Cardiac fibroblast (primary cell): ENCODE results near the gene CCSER1.
"Not testable (repeated sequence)": the region's sequence is repeated elsewhere in the genome, so short reads cannot be mapped to it uniquely, and the experiment has no call there.

ENCODE experiments used
- DNase-seq, 2 donors: peaks; one replicate each; pipeline versions ENCODE4 v3.0.0 to v3.0.0-alpha.2; 2010; ENCODE audit warnings: low read depth in 2 of 2
- H3K4me3 ChIP-seq, 2 donors: replicated peaks in 1 of 2; 1 replicate in 1 of 2; 2 replicates in 1 of 2; pipeline ENCODE4 v1.5.1; 2011; ENCODE audit warnings: low read depth in 2 of 2, low read length in 2 of 2, mild to moderate bottlenecking in 2 of 2, moderate library complexity in 1 of 2
- TF ChIP-seq, protein P1 (sequence below): IDR thresholded peaks from one replicate; pipeline ENCODE4 v1.5.1; 2011; ENCODE audit warnings: low read depth, mild to moderate bottlenecking, low read length, inconsistent platforms

The CCSER1 gene

DNA sequence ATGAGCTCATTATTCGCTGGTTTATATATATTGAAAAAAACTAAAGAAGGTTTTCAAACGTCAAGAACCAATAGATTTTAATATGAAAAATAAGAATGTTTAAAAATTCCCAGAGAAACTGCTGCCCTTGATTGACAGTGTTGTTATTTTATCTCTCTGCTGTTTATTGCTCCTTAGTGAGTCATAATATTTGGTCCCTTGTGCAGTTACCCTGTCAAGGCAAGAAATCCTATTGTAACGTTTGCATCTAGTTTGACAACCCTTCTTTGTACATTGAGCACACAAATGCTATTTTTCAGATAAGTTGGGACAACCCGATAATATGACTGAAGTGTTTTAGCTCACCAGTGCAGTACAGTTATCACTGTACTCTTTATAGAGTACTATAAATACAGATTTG is 349.4 kb downstream of the CCSER1 start:
- DNase-seq, result no peak
- H3K4me3 ChIP-seq, result no peak overlapping the region
- TF ChIP-seq, protein P1, sequence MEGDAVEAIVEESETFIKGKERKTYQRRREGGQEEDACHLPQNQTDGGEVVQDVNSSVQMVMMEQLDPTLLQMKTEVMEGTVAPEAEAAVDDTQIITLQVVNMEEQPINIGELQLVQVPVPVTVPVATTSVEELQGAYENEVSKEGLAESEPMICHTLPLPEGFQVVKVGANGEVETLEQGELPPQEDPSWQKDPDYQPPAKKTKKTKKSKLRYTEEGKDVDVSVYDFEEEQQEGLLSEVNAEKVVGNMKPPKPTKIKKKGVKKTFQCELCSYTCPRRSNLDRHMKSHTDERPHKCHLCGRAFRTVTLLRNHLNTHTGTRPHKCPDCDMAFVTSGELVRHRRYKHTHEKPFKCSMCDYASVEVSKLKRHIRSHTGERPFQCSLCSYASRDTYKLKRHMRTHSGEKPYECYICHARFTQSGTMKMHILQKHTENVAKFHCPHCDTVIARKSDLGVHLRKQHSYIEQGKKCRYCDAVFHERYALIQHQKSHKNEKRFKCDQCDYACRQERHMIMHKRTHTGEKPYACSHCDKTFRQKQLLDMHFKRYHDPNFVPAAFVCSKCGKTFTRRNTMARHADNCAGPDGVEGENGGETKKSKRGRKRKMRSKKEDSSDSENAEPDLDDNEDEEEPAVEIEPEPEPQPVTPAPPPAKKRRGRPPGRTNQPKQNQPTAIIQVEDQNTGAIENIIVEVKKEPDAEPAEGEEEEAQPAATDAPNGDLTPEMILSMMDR, result no peak

DNA sequence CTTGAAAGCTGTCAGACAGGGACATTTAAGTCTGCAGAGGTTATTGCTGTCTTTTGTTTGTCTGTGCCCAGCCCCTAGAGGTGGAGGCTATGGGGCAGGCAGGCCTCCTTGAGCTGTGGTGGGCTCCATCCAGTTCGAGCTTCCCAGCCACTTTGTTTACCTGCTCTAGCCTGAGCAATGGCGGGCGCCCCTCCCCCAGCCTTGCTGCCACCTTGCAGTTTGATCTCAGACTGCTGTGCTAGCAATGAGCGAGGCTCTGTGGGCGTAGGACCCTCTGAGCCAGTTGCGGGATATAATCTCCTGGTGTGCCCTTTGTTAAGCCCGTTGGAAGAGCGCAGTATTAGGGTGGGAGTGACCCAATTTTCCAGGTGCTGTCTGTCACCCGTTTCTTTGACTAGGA is 357.7 kb downstream of the CCSER1 start:
- H3K4me3 ChIP-seq, DNase-seq: not testable (repeated sequence)

DNA sequence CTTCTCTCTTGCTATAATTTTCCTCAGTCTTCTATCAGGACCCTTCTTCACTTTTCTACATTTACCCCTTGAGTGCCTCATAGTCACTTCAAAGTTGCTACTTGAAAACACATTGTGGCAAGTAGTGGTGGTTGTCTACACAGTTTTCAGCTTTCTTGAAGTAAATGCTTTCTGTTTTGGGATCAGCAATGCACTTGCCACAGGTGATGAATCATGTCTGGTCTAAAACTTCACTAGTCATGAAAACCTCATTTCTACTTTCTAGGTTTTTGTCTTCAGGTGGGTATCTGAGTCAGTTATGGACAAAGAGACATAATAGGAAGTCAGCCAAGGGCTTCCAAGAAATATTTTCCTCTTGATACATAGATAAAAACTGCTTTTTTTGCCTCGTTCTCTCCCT is 359.2 kb downstream of the CCSER1 start:
- no peak overlapping the region for H3K4me3 ChIP-seq
- no peak for DNase-seq
- TF ChIP-seq, protein P1, result no peak

DNA sequence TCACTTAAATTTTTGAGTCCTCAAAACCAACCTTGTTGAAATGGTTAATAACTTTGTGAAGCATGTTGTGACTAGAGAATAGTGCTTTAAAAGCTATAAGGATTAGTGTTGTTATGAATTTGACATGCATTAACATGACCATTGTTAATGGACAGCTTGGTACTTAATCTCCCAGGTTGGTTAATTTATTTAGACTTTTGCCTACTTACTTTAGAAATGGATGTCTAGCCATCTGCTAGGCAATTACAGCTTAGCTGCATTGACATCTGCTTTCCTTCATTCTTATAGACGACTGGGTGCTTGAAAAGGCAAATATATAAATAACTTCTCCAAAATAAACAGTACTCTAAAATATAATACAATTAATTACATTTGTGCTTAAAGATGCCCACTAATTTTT is 368.0 kb downstream of the CCSER1 start:
- no peak for DNase-seq
- no peak overlapping the region for H3K4me3 ChIP-seq
- TF ChIP-seq, protein P1, result no peak

DNA sequence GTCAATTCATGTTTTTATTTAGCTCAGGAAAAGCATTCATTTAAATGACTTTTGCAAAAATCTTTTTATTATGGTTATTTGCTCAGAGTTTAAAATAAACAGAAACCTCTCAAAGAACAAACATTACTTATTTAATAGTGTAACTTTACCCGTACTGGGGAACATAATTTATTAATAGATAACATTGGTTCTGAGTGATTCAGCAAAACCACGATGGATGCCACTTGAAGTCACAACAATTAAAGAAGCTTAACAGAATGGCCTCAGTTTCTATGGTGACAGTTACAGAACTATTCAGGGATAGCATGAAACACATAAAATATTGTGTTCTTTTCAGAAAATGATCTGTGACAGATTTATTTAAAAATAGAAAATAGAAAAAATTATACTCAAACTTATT is 368.7 kb downstream of the CCSER1 start:
- DNase-seq, result no peak
- TF ChIP-seq, protein P1, result no peak
- H3K4me3 ChIP-seq, result no peak overlapping the region

DNA sequence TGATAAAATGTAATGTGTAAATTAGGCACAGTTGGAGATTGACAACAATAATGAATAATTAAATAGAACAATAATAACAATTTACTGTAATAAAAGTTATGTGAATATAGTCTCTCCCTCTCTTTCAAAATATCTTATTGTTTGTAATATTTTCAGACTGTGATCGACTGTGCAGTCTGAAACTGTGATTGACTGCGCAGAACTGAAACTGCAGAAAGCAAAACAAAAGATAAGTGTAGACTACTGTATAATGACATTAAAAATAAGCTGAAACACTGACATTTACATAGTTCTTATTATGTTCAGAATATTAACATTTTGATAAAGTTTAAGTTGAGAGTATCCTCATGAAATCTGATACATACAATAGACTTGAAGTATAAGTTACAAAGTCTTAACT is 371.0 kb downstream of the CCSER1 start:
- no peak overlapping the region for H3K4me3 ChIP-seq
- TF ChIP-seq, protein P1, result no peak
- DNase-seq, result no peak

DNA sequence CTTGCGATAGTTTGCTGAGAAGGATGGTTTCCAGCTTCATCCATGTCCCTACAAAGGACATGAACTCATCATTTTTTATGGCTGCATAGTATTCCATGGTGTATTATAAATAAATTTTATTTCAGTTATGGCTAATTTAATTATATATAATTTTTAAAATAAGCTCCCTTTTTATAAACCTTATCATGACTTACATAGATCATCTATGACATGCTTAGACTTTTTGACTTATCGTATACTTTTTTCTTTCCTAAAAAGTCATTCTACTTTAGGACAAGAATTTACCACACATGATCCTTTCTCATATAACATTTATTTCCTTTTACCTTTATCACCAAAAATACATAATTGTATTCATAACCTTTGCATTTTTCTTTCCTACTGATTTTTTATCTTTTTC is 376.5 kb downstream of the CCSER1 start:
- TF ChIP-seq, protein P1, result no peak
- no peak overlapping the region for H3K4me3 ChIP-seq
- no peak for DNase-seq

DNA sequence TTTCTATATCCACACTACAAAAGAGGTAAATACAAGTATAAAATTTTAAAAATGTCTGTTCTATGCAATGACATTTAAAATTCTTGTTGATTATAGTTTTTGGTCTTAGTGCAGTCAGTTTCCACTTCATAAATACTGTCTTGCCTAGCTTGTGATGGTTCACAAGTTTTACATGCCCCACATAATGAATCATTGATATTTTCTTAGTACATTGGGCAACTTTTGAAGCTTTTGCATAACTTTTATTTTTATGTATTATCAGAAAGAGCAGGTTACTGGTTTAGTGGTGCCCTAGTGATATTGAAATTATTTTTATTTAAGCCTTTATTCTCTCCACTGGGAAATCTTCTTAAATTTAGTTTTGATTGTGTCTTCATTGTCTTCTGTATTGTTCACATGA is 388.0 kb downstream of the CCSER1 start:
- H3K4me3 ChIP-seq, result no peak overlapping the region
- TF ChIP-seq, protein P1, result no peak
- no peak for DNase-seq
